Fibroblast of lung (primary cell): ENCODE results near the gene UPK3A.

Experiments used
- EZH2 ChIP-seq: IDR thresholded peaks from 2 replicates; pipeline ENCODE4 v1.5.1; 2012; ENCODE audit warnings: low read length, control low read depth, mild to moderate bottlenecking; ENCODE audit errors: missing control alignments
- TF ChIP-seq, protein P1 (sequence below), 2 donors: IDR thresholded peaks in 1 of 2; conservative IDR thresholded peaks in 1 of 2; 1 replicate in 1 of 2; 2 replicates in 1 of 2; pipeline ENCODE4 v1.5.1; 2011 to 2012; ENCODE audit warnings: low read length in 2 of 2, control low read depth in 1 of 2, inconsistent platforms in 1 of 2, low read depth in 1 of 2, mild to moderate bottlenecking in 1 of 2

DNA sequence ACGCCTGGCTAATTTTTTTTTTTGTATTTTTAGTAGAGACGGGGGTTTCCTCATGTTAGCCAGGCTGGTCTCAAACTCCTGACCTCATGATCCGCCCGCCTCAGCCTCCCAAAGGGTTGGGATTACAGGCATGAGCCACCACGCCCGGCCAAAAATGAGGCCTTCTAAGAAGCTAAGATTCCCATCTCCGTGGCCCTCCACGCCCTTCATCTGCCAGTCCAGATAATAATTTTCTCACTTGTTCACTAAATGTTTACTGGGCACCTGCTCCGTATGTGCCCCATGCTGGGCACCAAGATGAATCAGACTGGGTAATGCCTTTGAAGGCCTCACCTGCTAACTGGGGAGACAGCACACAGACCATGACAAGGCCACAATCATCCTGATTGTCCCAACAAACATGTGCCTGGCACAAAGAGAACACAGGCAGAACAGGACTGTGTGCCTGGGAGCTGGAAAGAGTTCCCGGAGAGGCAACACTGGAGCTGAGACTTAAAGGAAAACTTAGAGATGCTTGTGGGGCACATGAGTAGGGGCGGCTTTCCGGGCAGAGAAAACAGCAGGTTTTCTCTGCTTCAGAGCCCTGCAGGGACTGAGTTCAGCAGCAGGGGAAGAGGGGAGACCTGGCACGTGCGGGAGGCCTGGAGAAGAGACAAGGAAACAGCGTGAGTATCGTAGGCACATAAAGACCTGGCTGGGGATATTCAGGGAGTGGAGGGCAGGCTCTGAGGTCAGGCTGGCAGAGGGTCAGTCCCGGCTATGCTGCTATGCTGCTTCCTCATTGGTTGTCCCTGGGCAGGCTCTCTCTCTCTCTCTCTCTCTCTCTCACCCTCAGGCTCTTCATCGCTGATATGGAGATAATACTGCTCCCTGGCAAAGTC is 46.4 kb upstream of the UPK3A start:
- TF ChIP-seq, protein P1, sequence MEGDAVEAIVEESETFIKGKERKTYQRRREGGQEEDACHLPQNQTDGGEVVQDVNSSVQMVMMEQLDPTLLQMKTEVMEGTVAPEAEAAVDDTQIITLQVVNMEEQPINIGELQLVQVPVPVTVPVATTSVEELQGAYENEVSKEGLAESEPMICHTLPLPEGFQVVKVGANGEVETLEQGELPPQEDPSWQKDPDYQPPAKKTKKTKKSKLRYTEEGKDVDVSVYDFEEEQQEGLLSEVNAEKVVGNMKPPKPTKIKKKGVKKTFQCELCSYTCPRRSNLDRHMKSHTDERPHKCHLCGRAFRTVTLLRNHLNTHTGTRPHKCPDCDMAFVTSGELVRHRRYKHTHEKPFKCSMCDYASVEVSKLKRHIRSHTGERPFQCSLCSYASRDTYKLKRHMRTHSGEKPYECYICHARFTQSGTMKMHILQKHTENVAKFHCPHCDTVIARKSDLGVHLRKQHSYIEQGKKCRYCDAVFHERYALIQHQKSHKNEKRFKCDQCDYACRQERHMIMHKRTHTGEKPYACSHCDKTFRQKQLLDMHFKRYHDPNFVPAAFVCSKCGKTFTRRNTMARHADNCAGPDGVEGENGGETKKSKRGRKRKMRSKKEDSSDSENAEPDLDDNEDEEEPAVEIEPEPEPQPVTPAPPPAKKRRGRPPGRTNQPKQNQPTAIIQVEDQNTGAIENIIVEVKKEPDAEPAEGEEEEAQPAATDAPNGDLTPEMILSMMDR (conservative IDR thresholded peaks at IDR 0.05 in 1 of 2, IDR thresholded peaks at IDR 0.05 in 1 of 2; ENCODE audit: low read depth in 1 of 2, low read length in 2 of 2), result no peak
- TF ChIP-seq EZH2, result no peak
